WTC11 (cell line): ENCODE data around the gene TMEM114. TPM values are rescaled to one million over a fixed set of nuclear protein-coding genes. Genes with fewer than 3 reads are reported as not detected.

Experiments used
- ATAC-seq: fragments of 200-7000 bp; cut with Tn5 transposase; 2 replicates; pipeline ENCODE4 v1.10.0; 2021; ENCODE audit warnings: mild to moderate bottlenecking, moderate library complexity
- CTCF ChIA-PET: fragments of 300-600 bp; sonication (Branson Sonifier 250); formaldehyde crosslinking; loops from one replicate; lab custom pipeline; 2021; ENCODE audit warnings: antibody characterized with exemption; lab: Charles Lee
- POLR2A ChIA-PET: fragments of 350-600 bp; sonication (Branson Sonifier 250); formaldehyde crosslinking; loops from one replicate; lab custom pipeline; 2021; ENCODE audit warnings: antibody characterized with exemption; lab: Charles Lee
- DNase-seq: peaks from one replicate; pipeline ENCODE4 v3.0.0; 2021; ENCODE audit warnings: low spot score
- H3K27ac Mint-ChIP-seq: 2 replicates; pipeline ENCODE4 v1.8.0; 2021; ENCODE audit warnings: mixed read lengths
- H3K27me3 Mint-ChIP-seq: 2 replicates; pipeline ENCODE4 v1.8.0; 2021; ENCODE audit warnings: low read depth, mild to moderate bottlenecking, moderate library complexity, mixed read lengths
- H3K36me3 Mint-ChIP-seq: 2 replicates; pipeline ENCODE4 v1.8.0; 2021; ENCODE audit warnings: mixed read lengths
- H3K4me1 Mint-ChIP-seq: 2 replicates; pipeline ENCODE4 v1.8.0; 2022; ENCODE audit warnings: mixed read lengths
- H3K4me3 Mint-ChIP-seq: 2 replicates; pipeline ENCODE4 v1.8.0; 2021; ENCODE audit warnings: mild to moderate bottlenecking, moderate library complexity, mixed read lengths
- H3K9me3 Mint-ChIP-seq: 2 replicates; pipeline ENCODE4 v1.8.0; 2021; ENCODE audit warnings: mixed read lengths
- AFF4 ChIP-seq: sonication (generic); formaldehyde crosslinking; IDR thresholded peaks from 2 replicates; pipeline ENCODE4 v1.8.1; 2023; ENCODE audit warnings: mild to moderate bottlenecking, missing genetic modification reagents, borderline replicate concordance
- EMX1 ChIP-seq: fragments of 250-450 bp; sonication (Bioruptor Pico); IDR thresholded peaks from 2 replicates; pipeline ENCODE4 v1.8.0; 2021; ENCODE audit warnings: mild to moderate bottlenecking
- FOXP4 ChIP-seq: sonication (generic); formaldehyde crosslinking; IDR thresholded peaks from 2 replicates; pipeline ENCODE4 v1.8.0; 2022; ENCODE audit warnings: mild to moderate bottlenecking, missing genetic modification reagents
- HMGA2 ChIP-seq: fragments of 250-450 bp; sonication (Bioruptor Pico); IDR thresholded peaks from 2 replicates; pipeline ENCODE4 v1.4.0; 2021; ENCODE audit warnings: mild to moderate bottlenecking, moderate library complexity
- KAT7 ChIP-seq: sonication (generic); formaldehyde crosslinking; IDR thresholded peaks from 2 replicates; pipeline ENCODE4 v1.8.1; 2023; ENCODE audit warnings: missing genetic modification reagents, mild to moderate bottlenecking, borderline replicate concordance
- MAX ChIP-seq: sonication (generic); formaldehyde crosslinking; IDR thresholded peaks from 2 replicates; pipeline ENCODE4 v1.8.0; 2022; ENCODE audit warnings: mild to moderate bottlenecking, missing genetic modification reagents
- NFATC4 ChIP-seq: fragments of 250-450 bp; sonication (Bioruptor Pico); IDR thresholded peaks from 2 replicates; pipeline ENCODE4 v1.9.0; 2021; ENCODE audit warnings: mild to moderate bottlenecking
- NR3C1 ChIP-seq: sonication (generic); formaldehyde crosslinking; conservative IDR thresholded peaks from 2 replicates; pipeline ENCODE4 v1.8.1; 2023; ENCODE audit warnings: low read depth, mild to moderate bottlenecking, missing genetic modification reagents
- OVOL2 ChIP-seq: fragments of 250-450 bp; sonication (Bioruptor Pico); IDR thresholded peaks from 2 replicates; pipeline ENCODE4 v1.9.0; 2021; ENCODE audit warnings: mild to moderate bottlenecking, borderline replicate concordance
- PRRX2 ChIP-seq: fragments of 250-450 bp; sonication (Bioruptor Pico); IDR thresholded peaks from 2 replicates; pipeline ENCODE4 v1.8.0; 2021; ENCODE audit warnings: mild to moderate bottlenecking
- STAT6 ChIP-seq: sonication (generic); formaldehyde crosslinking; conservative IDR thresholded peaks from 2 replicates; pipeline ENCODE4 v1.8.1; 2023; ENCODE audit warnings: mild to moderate bottlenecking, low read depth, missing genetic modification reagents, moderate library complexity
- USF1 ChIP-seq: sonication (generic); formaldehyde crosslinking; IDR thresholded peaks from 2 replicates; pipeline ENCODE4 v1.8.0; 2022; ENCODE audit warnings: mild to moderate bottlenecking, missing genetic modification reagents
- ZNF121 ChIP-seq: sonication (generic); formaldehyde crosslinking; IDR thresholded peaks from 2 replicates; pipeline ENCODE4 v1.8.0; 2023; ENCODE audit warnings: missing genetic modification reagents
- ZNF396 ChIP-seq: fragments of 250-450 bp; sonication (Bioruptor Pico); IDR thresholded peaks from 2 replicates; pipeline ENCODE4 v1.8.0; 2021; ENCODE audit warnings: mild to moderate bottlenecking, moderate library complexity, borderline replicate concordance
- ZNF423 ChIP-seq: fragments of 250-450 bp; sonication (Bioruptor Pico); IDR thresholded peaks from 2 replicates; pipeline ENCODE4 v2.1.2; 2022; ENCODE audit warnings: mild to moderate bottlenecking, moderate library complexity
- total RNA-seq: library from RNA; stranded (reverse); gene quantifications from 3 replicates; pipeline ENCODE4 v1.2.3, GENCODE V29; 2021

Gene TMEM114
- total RNA-seq, 1 experiment from 2014 or later: 0.37 TPM

- no peak for TF ChIP-seq OVOL2
Measured at GRCh38 chr16:8537691-8538342, 52.5 kb downstream of the TMEM114 start (continued).

GRCh38 chr16:8533509-8533908 is 56.8 kb downstream of the TMEM114 start:
- peaks cover 85% of the 10 kb centered on the region for H3K9me3 Mint-ChIP-seq
- ChIA-PET POLR2A (interaction anchor here (0.6 kb wide), 1 partner anchor 173 kb away, joined by 3 read pairs; no protein-coding TSS in a partner anchor), CTCF (no interaction called here)
- ATAC-seq: no peak
- H3K27ac Mint-ChIP-seq: no peak overlapping the region
- H3K4me1 Mint-ChIP-seq: no peaks in the 10 kb centered on the region
- no peak for DNase-seq
- H3K36me3 Mint-ChIP-seq: peaks cover 69% of the 10 kb centered on the region
- H3K4me3 Mint-ChIP-seq: no peak overlapping the region
- TF ChIP-seq ZNF423 (CRISPR knock-in tag) (no peak), KAT7 (CRISPR knock-in tag) (no peak), PRRX2 (CRISPR knock-in tag) (no peak), HMGA2 (CRISPR knock-in tag) (no peak), ZNF121 (CRISPR knock-in tag) (no peak), NFATC4 (CRISPR knock-in tag) (no peak), EMX1 (CRISPR knock-in tag) (no peak), USF1 (CRISPR knock-in tag) (no peak), FOXP4 (no peak), NR3C1 (CRISPR knock-in tag) (no peak), OVOL2 (no peak), ZNF396 (CRISPR knock-in tag) (no peak), AFF4 (CRISPR knock-in tag) (no peak), MAX (CRISPR knock-in tag) (no peak), STAT6 (CRISPR knock-in tag) (no peak)
- peaks cover 22% of the 10 kb centered on the region for H3K27me3 Mint-ChIP-seq
